Activated naive CD8-positive, alpha-beta T cell treated with anti-CD3 and anti-CD28 coated beads for 36 hours (primary cell): ENCODE results near the gene SYT17. TPM values are rescaled to one million over a fixed set of nuclear protein-coding genes. Genes with fewer than 3 reads are reported as not detected.
A peak's percentile ranks its signal among the peaks of the same experiment; 100 is the strongest.

ENCODE experiments used
- DNase-seq: peaks from one replicate; pipeline ENCODE4 v3.0.0; 2021
- H3K27ac Mint-ChIP-seq: one replicate; pipeline ENCODE4 v1.8.0; 2022; ENCODE audit warnings: mild to moderate bottlenecking, moderate library complexity, mixed read lengths
- H3K27me3 Mint-ChIP-seq: one replicate; pipeline ENCODE4 v1.8.0; 2022; ENCODE audit warnings: mild to moderate bottlenecking, mixed read lengths
- H3K36me3 Mint-ChIP-seq: one replicate; pipeline ENCODE4 v1.8.0; 2021; ENCODE audit warnings: mild to moderate bottlenecking, mixed read lengths
- H3K4me1 Mint-ChIP-seq: one replicate; pipeline ENCODE4 v1.8.0; 2021; ENCODE audit warnings: mixed read lengths
- H3K4me3 Mint-ChIP-seq: one replicate; pipeline ENCODE4 v1.8.0; 2022; ENCODE audit warnings: mild to moderate bottlenecking, moderate library complexity, mixed read lengths
- H3K9me3 Mint-ChIP-seq: one replicate; pipeline ENCODE4 v1.8.0; 2022; ENCODE audit warnings: mixed read lengths
- total RNA-seq, 2 experiments: library from RNA; stranded (reverse); gene quantifications; one replicate each; pipeline ENCODE4 v1.2.3, GENCODE V29; 2021

Gene SYT17
- total RNA-seq, 2 experiments from 2014 or later: 0.14 TPM; not detected in 1

- H3K4me1 Mint-ChIP-seq: peaks cover 8% of the 10 kb centered on the region
- peaks cover 30% of the 10 kb centered on the region for H3K27me3 Mint-ChIP-seq
- H3K4me3 Mint-ChIP-seq: peak overlapping the region; percentile 26
- peaks cover 5% of the 10 kb centered on the region for H3K9me3 Mint-ChIP-seq
- peak overlapping the region; percentile 44 for H3K27ac Mint-ChIP-seq
- no peaks in the 10 kb centered on the region for H3K36me3 Mint-ChIP-seq
- peak; percentile 21 for DNase-seq
Observed at GRCh38 chr16:19294156-19294649, 126.2 kb downstream of the SYT17 start.

DNA sequence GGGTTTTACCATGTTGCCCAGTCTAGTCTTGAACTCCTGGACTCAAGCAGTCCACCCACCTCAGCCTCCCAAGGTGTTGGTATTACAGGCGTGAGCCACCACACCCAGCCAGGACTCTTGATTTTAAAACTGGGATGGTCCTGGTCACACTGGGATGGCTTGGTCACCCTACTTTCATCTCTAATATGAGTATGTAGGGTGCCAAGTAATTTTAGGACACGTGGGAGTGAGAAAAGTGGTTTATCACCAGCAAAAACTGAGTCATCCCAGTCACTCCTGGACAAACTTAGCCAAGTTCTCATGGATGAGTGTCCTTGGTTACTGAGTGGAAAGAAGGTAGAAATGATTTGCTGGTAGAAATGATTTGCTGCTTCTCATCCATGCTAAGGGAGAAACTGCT is 127.4 kb downstream of the SYT17 start:
- peaks cover 8% of the 10 kb centered on the region for H3K4me1 Mint-ChIP-seq
- H3K36me3 Mint-ChIP-seq: no peaks in the 10 kb centered on the region
- peaks cover 27% of the 10 kb centered on the region for H3K27me3 Mint-ChIP-seq
- DNase-seq: no peak
- H3K4me3 Mint-ChIP-seq: no peak overlapping the region
- H3K9me3 Mint-ChIP-seq: peaks cover 5% of the 10 kb centered on the region
- no peak overlapping the region for H3K27ac Mint-ChIP-seq

DNA sequence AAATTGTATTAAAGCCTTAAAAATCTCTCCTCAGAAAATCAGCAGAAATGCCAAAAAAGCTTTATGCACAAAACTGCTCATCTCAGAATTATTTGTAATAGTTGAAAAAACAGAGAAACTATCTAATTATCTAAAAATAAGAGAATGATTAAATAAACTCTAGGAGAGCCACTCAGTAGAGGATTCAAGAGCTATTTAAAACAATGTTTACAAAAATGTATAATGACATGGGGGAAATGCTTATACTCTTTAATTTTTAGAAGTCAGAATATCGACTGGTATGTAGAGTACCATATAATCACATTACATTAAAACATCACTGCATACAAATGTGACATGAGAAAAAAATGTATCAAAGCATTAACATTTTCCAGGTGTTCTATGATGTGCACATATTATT is 129.4 kb downstream of the SYT17 start:
- Mint-ChIP-seq H3K4me1 (peaks cover 8% of the 10 kb centered on the region), H3K9me3 (peaks cover 5% of the 10 kb centered on the region), H3K27ac (no peak overlapping the region), H3K27me3 (peaks cover 16% of the 10 kb centered on the region), H3K36me3 (no peaks in the 10 kb centered on the region), H3K4me3 (no peak overlapping the region)
- DNase-seq: no peak

- peaks cover 4% of the 10 kb centered on the region for H3K9me3 Mint-ChIP-seq
- H3K4me3 Mint-ChIP-seq: no peak overlapping the region
- H3K27me3 Mint-ChIP-seq: peaks cover 7% of the 10 kb centered on the region
- H3K4me1 Mint-ChIP-seq: peaks cover 2% of the 10 kb centered on the region
- H3K27ac Mint-ChIP-seq: no peak overlapping the region
- no peak for DNase-seq
- H3K36me3 Mint-ChIP-seq: no peaks in the 10 kb centered on the region
Observed at GRCh38 chr16:19299565-19299964, 131.5 kb downstream of the SYT17 start.

- Mint-ChIP-seq H3K36me3 (no peaks in the 10 kb centered on the region), H3K4me3 (no peak overlapping the region), H3K9me3 (no peaks in the 10 kb centered on the region), H3K27me3 (peaks cover 4% of the 10 kb centered on the region), H3K27ac (no peak overlapping the region), H3K4me1 (no peaks in the 10 kb centered on the region)
- no peak for DNase-seq
Observed at GRCh38 chr16:19301931-19302330, 133.9 kb downstream of the SYT17 start.

GRCh38 chr16:19304750-19305149 is 136.7 kb downstream of the SYT17 start:
- Mint-ChIP-seq H3K4me1 (no peaks in the 10 kb centered on the region), H3K9me3 (no peaks in the 10 kb centered on the region), H3K27me3 (peaks cover 6% of the 10 kb centered on the region), H3K27ac (no peak overlapping the region), H3K4me3 (no peak overlapping the region), H3K36me3 (no peaks in the 10 kb centered on the region)
- no peak for DNase-seq

GRCh38 chr16:19305443-19305842 is 137.4 kb downstream of the SYT17 start:
- Mint-ChIP-seq H3K4me1 (no peaks in the 10 kb centered on the region), H3K27me3 (peaks cover 6% of the 10 kb centered on the region), H3K36me3 (no peaks in the 10 kb centered on the region), H3K4me3 (no peak overlapping the region), H3K27ac (no peak overlapping the region), H3K9me3 (no peaks in the 10 kb centered on the region)
- DNase-seq: no peak

DNA sequence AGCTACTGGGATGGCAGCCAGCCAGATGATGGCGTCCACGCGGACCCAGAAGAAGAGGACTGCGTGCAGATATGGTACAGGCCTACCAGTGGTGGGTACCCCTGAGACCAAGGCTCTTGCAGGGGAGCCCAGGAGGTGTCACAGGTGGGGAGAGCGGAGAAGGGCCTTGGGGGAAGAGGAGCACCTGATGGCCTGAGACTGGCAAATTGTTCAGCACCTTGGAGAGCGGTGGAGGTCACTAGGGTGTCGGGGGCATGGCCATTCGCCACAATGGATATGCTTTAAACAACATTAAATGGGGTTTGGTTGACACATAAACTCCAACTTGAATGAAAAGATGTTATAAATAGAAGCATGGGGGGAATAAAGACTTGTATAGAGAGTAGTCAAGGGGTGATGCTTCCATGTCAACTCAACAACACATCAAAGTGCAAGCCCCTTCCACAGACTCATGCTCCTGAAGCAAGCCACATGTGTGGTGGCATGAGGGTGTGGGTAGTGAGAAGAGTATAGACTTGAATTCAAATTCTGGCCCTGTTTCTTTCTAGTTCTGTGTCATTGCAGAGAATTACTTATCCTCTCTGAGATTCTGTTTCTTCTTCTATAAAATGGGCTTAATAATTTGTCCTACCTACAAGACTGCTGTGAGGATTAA is 139.7 kb downstream of the SYT17 start:
- H3K27ac Mint-ChIP-seq: no peak overlapping the region
- H3K4me3 Mint-ChIP-seq: no peak overlapping the region
- H3K9me3 Mint-ChIP-seq: no peaks in the 10 kb centered on the region
- H3K4me1 Mint-ChIP-seq: no peaks in the 10 kb centered on the region
- no peaks in the 10 kb centered on the region for H3K36me3 Mint-ChIP-seq
- H3K27me3 Mint-ChIP-seq: peaks cover 6% of the 10 kb centered on the region
- no peak for DNase-seq

GRCh38 chr16:19308392-19308791 is 140.4 kb downstream of the SYT17 start:
- Mint-ChIP-seq H3K27me3 (peaks cover 6% of the 10 kb centered on the region), H3K27ac (no peak overlapping the region), H3K4me1 (no peaks in the 10 kb centered on the region), H3K9me3 (no peaks in the 10 kb centered on the region), H3K4me3 (no peak overlapping the region), H3K36me3 (no peaks in the 10 kb centered on the region)
- no peak for DNase-seq

DNA sequence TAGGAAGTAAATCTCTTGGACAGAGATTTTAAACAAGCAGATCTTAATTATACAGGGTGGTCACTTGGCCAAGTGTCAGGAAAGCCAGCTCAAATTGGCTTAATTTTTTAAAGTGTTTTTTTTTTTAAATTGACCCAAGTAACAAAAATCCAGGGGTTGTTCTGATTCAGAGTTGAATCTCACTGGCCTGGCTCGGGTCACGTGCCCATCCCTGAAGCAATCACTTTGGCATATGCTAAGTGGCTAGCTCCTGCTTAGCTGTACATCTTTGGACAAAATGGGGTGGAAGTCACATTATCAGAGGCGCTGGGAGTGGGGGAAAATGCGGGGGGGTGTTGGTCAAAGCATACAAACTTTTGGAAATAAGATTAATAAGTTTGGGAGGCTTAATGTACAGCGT is 141.1 kb downstream of the SYT17 start:
- Mint-ChIP-seq H3K36me3 (no peaks in the 10 kb centered on the region), H3K9me3 (no peaks in the 10 kb centered on the region)

GRCh38 chr16:19314718-19315425 is 146.8 kb downstream of the SYT17 start:
- H3K27me3 Mint-ChIP-seq: peaks cover 4% of the 10 kb centered on the region
- H3K27ac Mint-ChIP-seq: no peak overlapping the region
- H3K36me3 Mint-ChIP-seq: no peaks in the 10 kb centered on the region
- no peak overlapping the region for H3K4me3 Mint-ChIP-seq
- no peak for DNase-seq
- no peaks in the 10 kb centered on the region for H3K4me1 Mint-ChIP-seq
- H3K9me3 Mint-ChIP-seq: no peaks in the 10 kb centered on the region

More for the DNA sequence above, 141.1 kb downstream of the SYT17 start:
- H3K27me3 Mint-ChIP-seq: peaks cover 6% of the 10 kb centered on the region
- no peaks in the 10 kb centered on the region for H3K4me1 Mint-ChIP-seq
- no peak overlapping the region for H3K27ac Mint-ChIP-seq
- no peak for DNase-seq
- no peak overlapping the region for H3K4me3 Mint-ChIP-seq

DNA sequence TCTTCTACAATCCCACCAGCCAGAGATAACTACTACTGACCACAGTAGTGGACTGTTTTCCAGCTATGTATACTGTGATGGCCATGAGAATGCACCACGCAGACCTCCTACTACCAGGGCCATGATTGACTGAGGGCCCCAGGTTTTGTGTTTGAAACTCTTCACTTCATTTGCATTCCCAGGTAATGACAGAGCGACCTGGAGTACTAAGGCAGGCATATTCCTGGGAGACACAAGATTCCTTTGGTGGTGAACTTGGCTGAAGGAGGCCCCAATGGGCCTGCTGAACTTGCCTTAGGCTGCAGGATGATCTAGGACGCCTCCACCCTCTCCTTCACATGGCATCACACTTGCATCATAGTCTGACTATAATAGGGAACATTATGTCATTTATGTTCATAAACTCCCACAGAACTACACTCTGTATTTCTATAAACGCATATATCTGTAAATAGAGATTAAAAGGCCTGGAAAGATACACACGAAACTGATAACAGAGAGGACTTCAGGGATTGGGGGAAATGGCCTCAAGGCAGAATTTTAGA is 147.9 kb downstream of the SYT17 start:
- no peaks in the 10 kb centered on the region for H3K4me1 Mint-ChIP-seq
- peaks cover 4% of the 10 kb centered on the region for H3K27me3 Mint-ChIP-seq
- H3K9me3 Mint-ChIP-seq: no peaks in the 10 kb centered on the region
- H3K36me3 Mint-ChIP-seq: no peaks in the 10 kb centered on the region
- H3K27ac Mint-ChIP-seq: no peak overlapping the region
- no peak overlapping the region for H3K4me3 Mint-ChIP-seq
- no peak for DNase-seq

- Mint-ChIP-seq H3K9me3 (peaks cover 3% of the 10 kb centered on the region), H3K4me3 (no peak overlapping the region), H3K27me3 (peaks cover 8% of the 10 kb centered on the region), H3K4me1 (no peaks in the 10 kb centered on the region), H3K36me3 (peaks cover 2% of the 10 kb centered on the region), H3K27ac (no peak overlapping the region)
- DNase-seq: no peak
Observed at GRCh38 chr16:19316846-19317245, 148.8 kb downstream of the SYT17 start.
